ENCODE measurements around the gene EXOSC2. TPM values are rescaled to one million over a fixed set of nuclear protein-coding genes. Genes with fewer than 3 reads are reported as not detected.

The EXOSC2 gene
- total and polyA plus RNA-seq, 2 of the 13 experiments (the other 11 are each of a cell fraction or from before 2014, with no cell fraction given) = 27.5 to 63.8 TPM

DNA sequence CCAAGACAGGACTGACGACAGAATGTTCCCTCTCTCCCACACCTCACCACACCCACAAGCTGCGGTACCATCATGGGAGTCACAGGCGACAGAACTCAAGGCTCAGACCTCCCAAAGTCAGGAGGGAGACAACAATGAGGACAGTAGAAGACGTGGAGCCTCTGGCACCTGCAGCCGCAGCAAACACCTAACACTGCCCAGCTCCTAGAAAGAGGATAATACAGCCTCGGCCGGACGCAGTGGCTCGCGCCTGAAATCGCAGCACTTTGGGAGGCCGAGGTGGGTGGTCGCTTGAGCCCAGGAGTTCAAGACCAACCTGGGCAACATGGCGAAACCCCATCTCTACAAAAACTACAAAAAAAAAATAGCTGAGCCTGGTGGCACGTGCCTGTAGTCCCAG, 42.4 kb upstream of the EXOSC2 start:
- no peak for ATAC-seq
- no peak overlapping the region for H3K4me3 ChIP-seq (replicated peaks in 1 of 3; ENCODE audit: insufficient read depth in 1 of 3, low read depth in 2 of 3, low read length in 3 of 3)
- no peaks in the 10 kb centered on the region for H4K20me1 ChIP-seq (ENCODE audit: insufficient read depth, low read length)
- intact Hi-C loops (cut with micrococcal nuclease; ENCODE audit: unreplicated experiment) (no loop called here), in situ Hi-C loops (cut with HindIII; ENCODE audit: extremely low pct_ligation_motif_present, low pct_unique_long_range_greater_than_20kb) (no loop called here)
- peaks cover 0 to 26% of the 10 kb centered on the region in 2 experiments; a peak in 4 of 5 replicates for H3K27me3 ChIP-seq (ENCODE audit: control insufficient read depth in 1 of 2, insufficient read depth in 2 of 2, low read length in 2 of 2)
- no peak for FAIRE-seq
- no peaks in the 10 kb centered on the region for H3K9me3 ChIP-seq (ENCODE audit: low read length)
- TF ChIP-seq, protein P1, sequence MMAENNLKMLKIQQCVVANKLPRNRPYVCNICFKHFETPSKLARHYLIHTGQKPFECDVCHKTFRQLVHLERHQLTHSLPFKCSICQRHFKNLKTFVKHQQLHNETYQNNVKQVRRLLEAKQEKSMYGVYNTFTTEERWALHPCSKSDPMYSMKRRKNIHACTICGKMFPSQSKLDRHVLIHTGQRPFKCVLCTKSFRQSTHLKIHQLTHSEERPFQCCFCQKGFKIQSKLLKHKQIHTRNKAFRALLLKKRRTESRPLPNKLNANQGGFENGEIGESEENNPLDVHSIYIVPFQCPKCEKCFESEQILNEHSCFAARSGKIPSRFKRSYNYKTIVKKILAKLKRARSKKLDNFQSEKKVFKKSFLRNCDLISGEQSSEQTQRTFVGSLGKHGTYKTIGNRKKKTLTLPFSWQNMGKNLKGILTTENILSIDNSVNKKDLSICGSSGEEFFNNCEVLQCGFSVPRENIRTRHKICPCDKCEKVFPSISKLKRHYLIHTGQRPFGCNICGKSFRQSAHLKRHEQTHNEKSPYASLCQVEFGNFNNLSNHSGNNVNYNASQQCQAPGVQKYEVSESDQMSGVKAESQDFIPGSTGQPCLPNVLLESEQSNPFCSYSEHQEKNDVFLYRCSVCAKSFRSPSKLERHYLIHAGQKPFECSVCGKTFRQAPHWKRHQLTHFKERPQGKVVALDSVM (CRISPR knock-in tag; IDR thresholded peaks at IDR 0.05) = no peak
- TF ChIP-seq WIZ (CRISPR knock-in tag; IDR thresholded peaks at IDR 0.05) (no peak), ZBTB8A (CRISPR knock-in tag; IDR thresholded peaks at IDR 0.05; ENCODE audit: borderline replicate concordance, low read depth) (no peak), ZNF234 (CRISPR knock-in tag; conservative IDR thresholded peaks at IDR 0.05) (no peak), ZEB1 (IDR thresholded peaks at IDR 0.05; ENCODE audit: insufficient replicate concordance, low read depth) (no peak)
- TF ChIP-seq, protein P2, sequence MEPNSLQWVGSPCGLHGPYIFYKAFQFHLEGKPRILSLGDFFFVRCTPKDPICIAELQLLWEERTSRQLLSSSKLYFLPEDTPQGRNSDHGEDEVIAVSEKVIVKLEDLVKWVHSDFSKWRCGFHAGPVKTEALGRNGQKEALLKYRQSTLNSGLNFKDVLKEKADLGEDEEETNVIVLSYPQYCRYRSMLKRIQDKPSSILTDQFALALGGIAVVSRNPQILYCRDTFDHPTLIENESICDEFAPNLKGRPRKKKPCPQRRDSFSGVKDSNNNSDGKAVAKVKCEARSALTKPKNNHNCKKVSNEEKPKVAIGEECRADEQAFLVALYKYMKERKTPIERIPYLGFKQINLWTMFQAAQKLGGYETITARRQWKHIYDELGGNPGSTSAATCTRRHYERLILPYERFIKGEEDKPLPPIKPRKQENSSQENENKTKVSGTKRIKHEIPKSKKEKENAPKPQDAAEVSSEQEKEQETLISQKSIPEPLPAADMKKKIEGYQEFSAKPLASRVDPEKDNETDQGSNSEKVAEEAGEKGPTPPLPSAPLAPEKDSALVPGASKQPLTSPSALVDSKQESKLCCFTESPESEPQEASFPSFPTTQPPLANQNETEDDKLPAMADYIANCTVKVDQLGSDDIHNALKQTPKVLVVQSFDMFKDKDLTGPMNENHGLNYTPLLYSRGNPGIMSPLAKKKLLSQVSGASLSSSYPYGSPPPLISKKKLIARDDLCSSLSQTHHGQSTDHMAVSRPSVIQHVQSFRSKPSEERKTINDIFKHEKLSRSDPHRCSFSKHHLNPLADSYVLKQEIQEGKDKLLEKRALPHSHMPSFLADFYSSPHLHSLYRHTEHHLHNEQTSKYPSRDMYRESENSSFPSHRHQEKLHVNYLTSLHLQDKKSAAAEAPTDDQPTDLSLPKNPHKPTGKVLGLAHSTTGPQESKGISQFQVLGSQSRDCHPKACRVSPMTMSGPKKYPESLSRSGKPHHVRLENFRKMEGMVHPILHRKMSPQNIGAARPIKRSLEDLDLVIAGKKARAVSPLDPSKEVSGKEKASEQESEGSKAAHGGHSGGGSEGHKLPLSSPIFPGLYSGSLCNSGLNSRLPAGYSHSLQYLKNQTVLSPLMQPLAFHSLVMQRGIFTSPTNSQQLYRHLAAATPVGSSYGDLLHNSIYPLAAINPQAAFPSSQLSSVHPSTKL (CRISPR knock-in tag; IDR thresholded peaks at IDR 0.05) = no peak
- TF ChIP-seq, protein P3, sequence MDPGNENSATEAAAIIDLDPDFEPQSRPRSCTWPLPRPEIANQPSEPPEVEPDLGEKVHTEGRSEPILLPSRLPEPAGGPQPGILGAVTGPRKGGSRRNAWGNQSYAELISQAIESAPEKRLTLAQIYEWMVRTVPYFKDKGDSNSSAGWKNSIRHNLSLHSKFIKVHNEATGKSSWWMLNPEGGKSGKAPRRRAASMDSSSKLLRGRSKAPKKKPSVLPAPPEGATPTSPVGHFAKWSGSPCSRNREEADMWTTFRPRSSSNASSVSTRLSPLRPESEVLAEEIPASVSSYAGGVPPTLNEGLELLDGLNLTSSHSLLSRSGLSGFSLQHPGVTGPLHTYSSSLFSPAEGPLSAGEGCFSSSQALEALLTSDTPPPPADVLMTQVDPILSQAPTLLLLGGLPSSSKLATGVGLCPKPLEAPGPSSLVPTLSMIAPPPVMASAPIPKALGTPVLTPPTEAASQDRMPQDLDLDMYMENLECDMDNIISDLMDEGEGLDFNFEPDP (CRISPR knock-in tag; conservative IDR thresholded peaks at IDR 0.05) = no peak
- no peaks in the 10 kb centered on the region for H3K4me1 ChIP-seq (ENCODE audit: insufficient read depth, low read length)
- no peak for DNase-seq (ENCODE audit: low spot score)
- BruUV-seq (replicated peaks) = no TSS peak
- POLR2A ChIA-PET = interaction anchor here (1.2 kb wide), 1 partner anchor 10 kb away, joined by 3 read pairs; no protein-coding TSS in a partner anchor
- H3K4me2 ChIP-seq (ENCODE audit: low read depth, low read length) = no peak overlapping the region
- 44% methylated on average over 13 of the region's 15 CpGs for WGBS (ENCODE audit: low lambda C conversion rate)
- CTCF ChIA-PET (ENCODE audit: low intra/inter-chr PET ratio, low total read pairs) = no interaction called here
- no peak overlapping the region for H3K27ac ChIP-seq (ENCODE audit: extremely low read length, insufficient read depth, low read length)
- H3K36me3 ChIP-seq (replicated peaks in 1 of 2; ENCODE audit: control insufficient read depth in 1 of 2, insufficient read depth in 2 of 2, low read length in 2 of 2) = no peaks in the 10 kb centered on the region
- H3K9ac ChIP-seq (ENCODE audit: insufficient read depth, low read depth, low read length) = no peak overlapping the region
- H3K79me2 ChIP-seq (ENCODE audit: insufficient read depth, low read length) = no peaks in the 10 kb centered on the region
- no peak overlapping the region for H2AFZ ChIP-seq (ENCODE audit: low read length)
